IMR-90 (cell line): ENCODE results near the gene NR1I2. TPM values are rescaled to one million over a fixed set of nuclear protein-coding genes. Genes with fewer than 3 reads are reported as not detected.

ENCODE experiments used
- ATAC-seq: fragments of 200-7000 bp; cut with Tn5 transposase; 2 replicates; pipeline ENCODE4 v1.9.1; 2020; ENCODE audit warnings: low read depth, mild to moderate bottlenecking, moderate library complexity
- BruUV-seq: library from RNA; stranded (reverse); fragments of 400-500 nt; replicated peaks from 2 replicates; lab custom pipeline; 2021; lab: Mats Ljungman, UMichigan
- CTCF ChIA-PET: fragments of 300-600 bp; formaldehyde crosslinking; extraction: SDS; loops from one replicate; lab custom pipeline; 2021; ENCODE audit warnings: antibody characterized with exemption; lab: Yijun Ruan, JAX
- POLR2A ChIA-PET: fragments of 300-600 bp; sonication (Branson Sonifier 250); formaldehyde crosslinking; loops from one replicate; lab custom pipeline; 2022; ENCODE audit warnings: antibody characterized with exemption; ENCODE audit not compliant: unreplicated experiment; lab: Charles Lee
- DNase-seq: peaks from one replicate; pipeline ENCODE4 v3.0.0; 2013
- H2AFZ ChIP-seq: replicated peaks from 2 replicates; pipeline ENCODE3; 2013; ENCODE audit warnings: low read length, mild to moderate bottlenecking; ENCODE audit not compliant: poor library complexity
- H2AK5ac ChIP-seq: 2 replicates; pipeline ENCODE4 v1.6.1; 2013; ENCODE audit warnings: low read depth, low read length, inconsistent platforms
- H2AK9ac ChIP-seq: replicated peaks from 2 replicates; pipeline ENCODE3; 2013; ENCODE audit warnings: mild to moderate bottlenecking, low read depth, low read length, moderate library complexity; ENCODE audit not compliant: poor library complexity
- H2BK120ac ChIP-seq: 2 replicates; pipeline ENCODE4 v1.6.1; 2013; ENCODE audit warnings: low read depth, low read length, inconsistent platforms
- H2BK15ac ChIP-seq: 3 replicates; pipeline ENCODE4 v1.6.1; 2013; ENCODE audit warnings: low read depth, low read length, inconsistent platforms
- H2BK20ac ChIP-seq: 2 replicates; pipeline ENCODE4 v1.6.1; 2013; ENCODE audit warnings: low read depth, mild to moderate bottlenecking, inconsistent platforms, low read length, moderate library complexity
- H2BK5ac ChIP-seq: 2 replicates; pipeline ENCODE4 v1.6.1; 2013; ENCODE audit warnings: mild to moderate bottlenecking, low read depth, low read length, inconsistent platforms; ENCODE audit not compliant: poor library complexity, severe bottlenecking
- H3K14ac ChIP-seq: replicated peaks from 2 replicates; pipeline ENCODE4 v1.6.1; 2013; ENCODE audit warnings: low read depth, low read length, inconsistent platforms
- H3K18ac ChIP-seq: 2 replicates; pipeline ENCODE4 v1.6.1; 2013; ENCODE audit warnings: low read depth, low read length, control low read depth
- H3K23ac ChIP-seq: 2 replicates; pipeline ENCODE4 v1.6.1; 2013; ENCODE audit warnings: low read depth, low read length, inconsistent platforms
- H3K27ac ChIP-seq: 2 replicates; pipeline ENCODE4 v1.5.1; 2013; ENCODE audit warnings: mild to moderate bottlenecking, control low read depth, low read length; ENCODE audit not compliant: insufficient read depth
- H3K27me3 ChIP-seq: 2 replicates; pipeline ENCODE4 v1.6.1; 2013; ENCODE audit warnings: low read length; ENCODE audit not compliant: control insufficient read depth, insufficient read depth
- H3K36me3 ChIP-seq: 2 replicates; pipeline ENCODE4 v1.6.1; 2013; ENCODE audit warnings: low read length, mixed read lengths; ENCODE audit not compliant: control insufficient read depth, insufficient read depth
- H3K4ac ChIP-seq: 2 replicates; pipeline ENCODE4 v1.6.1; 2013; ENCODE audit warnings: low read depth, low read length, inconsistent platforms
- H3K4me1 ChIP-seq: 2 replicates; pipeline ENCODE4 v1.6.1; 2013; ENCODE audit warnings: low read length, mixed read lengths; ENCODE audit not compliant: control insufficient read depth, insufficient read depth
- H3K4me2 ChIP-seq: 2 replicates; pipeline ENCODE4 v1.6.1; 2013; ENCODE audit warnings: low read depth, mild to moderate bottlenecking, control low read depth, low read length, moderate library complexity
- H3K4me3 ChIP-seq: 2 replicates; pipeline ENCODE4 v1.5.1; 2013; ENCODE audit warnings: low read depth, mild to moderate bottlenecking, control low read depth, low read length, moderate library complexity; ENCODE audit not compliant: insufficient read depth
- H3K56ac ChIP-seq: 2 replicates; pipeline ENCODE4 v1.6.1; 2013; ENCODE audit warnings: low read length, inconsistent platforms; ENCODE audit not compliant: insufficient read depth; ENCODE audit errors: extremely low read depth
- H3K79me1 ChIP-seq, 2 experiments: 2 replicates each; pipeline ENCODE4 v1.6.1; 2013; ENCODE audit warnings: low read length in 2 of 2, inconsistent platforms in 1 of 2, low read depth in 1 of 2
- H3K9ac ChIP-seq: 2 replicates; pipeline ENCODE4 v1.6.1; 2013; ENCODE audit warnings: low read depth, low read length, control low read depth
- H3K9me1 ChIP-seq: 2 replicates; pipeline ENCODE4 v1.6.1; 2013; ENCODE audit warnings: low read length, inconsistent platforms; ENCODE audit not compliant: insufficient read depth
- H3K9me3 ChIP-seq: 2 replicates; pipeline ENCODE4 v1.6.1; 2013; ENCODE audit warnings: low read length; ENCODE audit not compliant: control insufficient read depth, insufficient read depth
- H4K20me1 ChIP-seq: 2 replicates; pipeline ENCODE4 v1.6.1; 2013; ENCODE audit warnings: low read length, inconsistent platforms; ENCODE audit not compliant: insufficient read depth
- H4K5ac ChIP-seq: 2 replicates; pipeline ENCODE4 v1.6.1; 2013; ENCODE audit warnings: mild to moderate bottlenecking, low read depth, low read length, control low read depth
- H4K8ac ChIP-seq, 2 experiments: 2 replicates each; pipeline ENCODE4 v1.6.1; 2013; ENCODE audit warnings: low read depth in 2 of 2, low read length in 2 of 2, control low read depth in 1 of 2, inconsistent platforms in 1 of 2
- H4K91ac ChIP-seq: 2 replicates; pipeline ENCODE4 v1.6.1; 2013; ENCODE audit warnings: low read depth, low read length, inconsistent platforms; ENCODE audit not compliant: insufficient read depth
- POLR2A ChIP-seq: IDR thresholded peaks from 2 replicates; pipeline ENCODE4 v1.6.1; 2012; ENCODE audit warnings: mild to moderate bottlenecking, low read depth, low read length
- WGBS, 2 experiments: methylation state at CpG; one replicate each; pipeline versions ENCODE4 v1.1.5 to v1.1.7; 2013; ENCODE audit warnings: missing lambda C conversion rate in 2 of 2; ENCODE audit not compliant: insufficient read length in 1 of 2; ENCODE audit errors: extremely low coverage in 2 of 2; 5-methylcytosine and 5-hydroxymethylcytosine counted together
- dilution Hi-C: fragments of 300-500 bp; cut with HindIII; formaldehyde crosslinking; loops from one replicate; pipeline ENCODE4 v1.14.3; 2018; ENCODE audit warnings: low sequenced_read_pairs; ENCODE audit not compliant: unreplicated experiment
- in situ Hi-C: fragments of 300-500 bp; cut with MboI; formaldehyde crosslinking; loops from 3 replicates; pipeline ENCODE4 v1.14.3; 2019; ENCODE audit warnings: low sequenced_read_pairs, inconsistent platforms, mixed read lengths
- intact Hi-C: fragments of 100-400 bp; cut with micrococcal nuclease; formaldehyde crosslinking; loops from 2 replicates; pipeline ENCODE4 v1.10.0; 2022
- polyA plus RNA-seq, 3 experiments: library from polyadenylated mRNA; depleted of rRNA; stranded (reverse); fragments of >200 nt; gene quantifications; 2 replicates each; pipeline ENCODE4 v1.2.3, GENCODE V29; 2012; ENCODE audit warnings: low replicate concordance in 1 of 3
- total RNA-seq: library from RNA; depleted of rRNA; stranded (reverse); fragments of >200 nt; gene quantifications from 2 replicates; pipeline ENCODE4 v1.2.3, GENCODE V29; 2012

The NR1I2 gene
- total and polyA plus RNA-seq, 2 of the 4 experiments (the other 2 are of a cell fraction) = not detected

- no peak overlapping the region for H2AFZ ChIP-seq
- H3K56ac ChIP-seq = no peak overlapping the region
- no peak overlapping the region for H2BK20ac ChIP-seq
- intact Hi-C loops = no loop called here
- POLR2A ChIA-PET = no interaction called here
- H3K79me1 ChIP-seq = no peaks in the 10 kb centered on the region
- no peak overlapping the region for H3K18ac ChIP-seq
- H4K20me1 ChIP-seq = no peaks in the 10 kb centered on the region
- H3K27me3 ChIP-seq = peaks cover 13% of the 10 kb centered on the region
- H3K9me1 ChIP-seq = no peaks in the 10 kb centered on the region
- 86% methylated on average over 7 of the region's 8 CpGs; no CpG with 5 or more reads in 1 of the 2 experiments for WGBS, 2 experiments
- no peak overlapping the region for H2AK9ac ChIP-seq
- no peak overlapping the region for H2BK15ac ChIP-seq
- no peak overlapping the region for H3K4me2 ChIP-seq
- H3K9me3 ChIP-seq = no peaks in the 10 kb centered on the region
- H3K27ac ChIP-seq = no peak overlapping the region
- dilution Hi-C loops = no loop called here
- no peak for DNase-seq
- CTCF ChIA-PET = no interaction called here
- H4K91ac ChIP-seq = no peak overlapping the region
- no peaks in the 10 kb centered on the region for H3K36me3 ChIP-seq
- no peak overlapping the region for H3K4me3 ChIP-seq
- H2BK120ac ChIP-seq = no peak overlapping the region
- H3K9ac ChIP-seq = no peak overlapping the region
- TF ChIP-seq POLR2A = no peak
- no peak overlapping the region for H2AK5ac ChIP-seq
- ATAC-seq = no peak
- 0 out of 2 replicates have a peak, but pooled peaks cover 2% of the 10 kb centered on the region for H3K4me1 ChIP-seq
- no peak overlapping the region for H3K23ac ChIP-seq
- H4K5ac ChIP-seq = no peak overlapping the region
- H4K8ac ChIP-seq = no peak overlapping the region
- in situ Hi-C loops = no loop called here
- BruUV-seq = no TSS peak
- H2BK5ac ChIP-seq = no peak overlapping the region
- H3K4ac ChIP-seq = no peak overlapping the region
- no peak overlapping the region for H3K14ac ChIP-seq
Observed at GRCh38 chr3:119792270-119792669, 10.4 kb downstream of the NR1I2 start.
